Endothelial cell (in vitro differentiated cells): ENCODE results near the gene CABP4. TPM values are rescaled to one million over a fixed set of nuclear protein-coding genes. Genes with fewer than 3 reads are reported as not detected.
A peak's percentile ranks its signal among the peaks of the same experiment; 100 is the strongest.

Source experiments
- DNase-seq: peaks from one replicate; pipeline ENCODE4 v3.0.0; 2021; ENCODE audit warnings: low spot score
- H3K27ac Mint-ChIP-seq: one replicate; pipeline ENCODE4 v1.8.0; 2021; ENCODE audit warnings: mixed read lengths, inconsistent platforms; ENCODE audit not compliant: unreplicated experiment
- H3K27me3 Mint-ChIP-seq: one replicate; pipeline ENCODE4 v1.8.0; 2021; ENCODE audit warnings: mild to moderate bottlenecking, moderate library complexity, mixed read lengths, inconsistent platforms; ENCODE audit not compliant: unreplicated experiment
- H3K36me3 Mint-ChIP-seq: one replicate; pipeline ENCODE4 v1.8.0; 2021; ENCODE audit warnings: mild to moderate bottlenecking, low read depth, mixed read lengths, inconsistent platforms; ENCODE audit not compliant: unreplicated experiment
- H3K4me1 Mint-ChIP-seq: one replicate; pipeline ENCODE4 v1.8.0; 2021; ENCODE audit warnings: mild to moderate bottlenecking, mixed read lengths, inconsistent platforms; ENCODE audit not compliant: unreplicated experiment
- H3K4me3 Mint-ChIP-seq: one replicate; pipeline ENCODE4 v1.8.0; 2021; ENCODE audit warnings: mild to moderate bottlenecking, mixed read lengths, inconsistent platforms; ENCODE audit not compliant: unreplicated experiment
- H3K9me3 Mint-ChIP-seq: one replicate; pipeline ENCODE4 v1.8.0; 2021; ENCODE audit warnings: mixed read lengths, inconsistent platforms; ENCODE audit not compliant: unreplicated experiment
- CTCF ChIP-seq: fragments of 200-600 bp; sonication (generic); IDR thresholded peaks from one replicate; pipeline ENCODE4 v1.5.0; 2021; ENCODE audit warnings: antibody characterized with exemption; ENCODE audit not compliant: unreplicated experiment
- total RNA-seq: library from RNA; stranded (reverse); fragmentation: NEBNext Ultra II Directional; extraction: Animal tissue kit (Norgen Biotek cat#: 25700); gene quantifications from one replicate; pipeline ENCODE4 v1.2.1, GENCODE V29; 2021; ENCODE audit not compliant: unreplicated experiment

Gene CABP4
- total RNA-seq, 1 donor from 2014 or later = not detected

GRCh38 chr11:67442504-67443404 lies 12.4 kb upstream of the CABP4 start:
- Mint-ChIP-seq H3K9me3 (no peaks in the 10 kb centered on the region), H3K27ac (peak overlapping the region; percentile 95), H3K36me3 (peaks cover 10% of the 10 kb centered on the region), H3K27me3 (peaks cover 28% of the 10 kb centered on the region), H3K4me3 (peak overlapping the region; percentile 95), H3K4me1 (peaks cover 21% of the 10 kb centered on the region)
- no peak for TF ChIP-seq CTCF
- no peak for DNase-seq

GRCh38 chr11:67445515-67445914 lies 9.6 kb upstream of the CABP4 start:
- peaks cover 12% of the 10 kb centered on the region for H3K27me3 Mint-ChIP-seq
- peak overlapping the region; percentile 3 for H3K27ac Mint-ChIP-seq
- H3K9me3 Mint-ChIP-seq = no peaks in the 10 kb centered on the region
- peaks cover 15% of the 10 kb centered on the region for H3K4me1 Mint-ChIP-seq
- DNase-seq = no peak
- peak overlapping the region; percentile 78 for H3K4me3 Mint-ChIP-seq
- no peaks in the 10 kb centered on the region for H3K36me3 Mint-ChIP-seq
- TF ChIP-seq CTCF = no peak

GRCh38 chr11:67448220-67448609 lies 6.9 kb upstream of the CABP4 start:
- no peaks in the 10 kb centered on the region for H3K36me3 Mint-ChIP-seq

GRCh38 chr11:67449116-67449844 lies 5.9 kb upstream of the CABP4 start:
- no peak overlapping the region for H3K27ac Mint-ChIP-seq
- DNase-seq = no peak
- TF ChIP-seq CTCF = no peak
- H3K4me3 Mint-ChIP-seq = no peak overlapping the region
- no peaks in the 10 kb centered on the region for H3K9me3 Mint-ChIP-seq
- H3K27me3 Mint-ChIP-seq = peaks cover 4% of the 10 kb centered on the region
- H3K36me3 Mint-ChIP-seq = no peaks in the 10 kb centered on the region
- H3K4me1 Mint-ChIP-seq = peaks cover 8% of the 10 kb centered on the region

More at GRCh38 chr11:67448220-67448609, 6.9 kb upstream of the CABP4 start:
- no peaks in the 10 kb centered on the region for H3K9me3 Mint-ChIP-seq
- no peak overlapping the region for H3K27ac Mint-ChIP-seq
- H3K4me1 Mint-ChIP-seq = peaks cover 8% of the 10 kb centered on the region
- DNase-seq = no peak
- no peak for TF ChIP-seq CTCF
- H3K4me3 Mint-ChIP-seq = no peak overlapping the region
- H3K27me3 Mint-ChIP-seq = peaks cover 6% of the 10 kb centered on the region
